GM12801 (cell line): Measurements from ENCODE around the gene CRIP2.

ENCODE experiments used
- CTCF ChIP-seq: IDR thresholded peaks from one replicate; pipeline ENCODE4 v1.5.1; 2011; ENCODE audit warnings: control low read depth; ENCODE audit not compliant: insufficient read length; ENCODE audit errors: extremely low read depth

Gene CRIP2

DNA sequence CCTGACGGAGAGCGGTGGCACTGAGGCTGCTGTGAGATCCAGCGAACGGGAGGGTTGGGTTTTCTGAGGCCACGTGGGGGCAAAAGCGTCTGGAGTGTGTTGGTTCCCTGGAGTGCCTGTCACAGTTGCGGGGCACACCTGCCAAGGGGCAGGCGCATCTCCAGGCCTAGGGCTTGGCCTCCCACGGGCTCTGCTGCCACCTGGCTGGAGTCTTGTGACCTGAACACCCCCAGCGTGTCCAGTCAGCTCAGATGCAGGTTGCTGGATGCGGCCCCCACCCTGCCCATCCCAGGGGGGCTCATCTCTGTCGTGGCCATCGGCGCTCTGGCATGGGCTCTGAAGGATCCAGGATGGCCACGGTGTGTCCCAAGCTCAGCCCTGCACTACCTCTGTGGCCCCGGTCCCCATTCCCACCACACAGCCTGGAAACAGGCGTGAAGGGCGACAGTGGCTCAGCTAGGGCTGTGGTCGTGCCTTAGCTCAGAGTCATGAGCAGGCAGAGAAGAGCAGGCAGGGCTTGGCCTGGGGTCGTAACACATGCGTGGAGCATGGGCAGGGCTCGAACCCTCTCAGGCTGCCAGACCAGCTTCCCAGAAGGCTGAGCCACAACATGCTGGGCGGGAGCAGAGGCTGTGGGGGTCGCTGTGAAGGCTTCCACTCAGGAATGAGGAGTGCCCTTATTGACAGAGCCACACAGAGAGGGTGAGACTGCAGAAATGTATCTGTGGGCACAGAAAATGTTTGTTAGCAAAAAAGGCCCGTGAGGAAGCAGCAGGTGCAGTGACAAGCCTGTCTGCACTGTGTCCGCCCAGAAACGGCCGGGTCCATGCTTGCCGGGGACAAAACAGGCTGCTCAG is 23.5 kb upstream of the CRIP2 start:
- TF ChIP-seq CTCF = no peak

- TF ChIP-seq CTCF = no peak
Observed at GRCh38 chr14:105452963-105453362, 21.7 kb upstream of the CRIP2 start.

DNA sequence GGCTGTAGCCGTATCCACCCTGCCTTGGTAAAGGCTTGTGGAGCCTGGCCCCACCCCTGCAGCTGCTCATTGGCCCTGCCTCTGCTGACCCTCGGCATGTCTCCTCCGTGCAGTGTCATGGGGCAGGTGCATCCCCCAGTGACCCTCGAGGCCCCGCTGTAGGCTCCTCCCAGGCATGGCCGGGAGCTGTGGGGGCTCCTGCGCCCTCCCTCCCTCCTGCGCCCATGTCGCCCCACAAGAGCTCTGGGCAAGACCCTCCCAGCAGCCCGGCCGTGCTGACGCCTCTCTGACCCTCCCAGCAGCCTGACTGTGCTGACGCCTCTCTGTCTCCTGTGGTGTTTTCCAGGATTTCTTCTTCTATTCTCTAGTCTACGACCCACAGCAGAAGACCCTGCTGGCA is 20.8 kb upstream of the CRIP2 start:
- TF ChIP-seq CTCF = no peak

DNA sequence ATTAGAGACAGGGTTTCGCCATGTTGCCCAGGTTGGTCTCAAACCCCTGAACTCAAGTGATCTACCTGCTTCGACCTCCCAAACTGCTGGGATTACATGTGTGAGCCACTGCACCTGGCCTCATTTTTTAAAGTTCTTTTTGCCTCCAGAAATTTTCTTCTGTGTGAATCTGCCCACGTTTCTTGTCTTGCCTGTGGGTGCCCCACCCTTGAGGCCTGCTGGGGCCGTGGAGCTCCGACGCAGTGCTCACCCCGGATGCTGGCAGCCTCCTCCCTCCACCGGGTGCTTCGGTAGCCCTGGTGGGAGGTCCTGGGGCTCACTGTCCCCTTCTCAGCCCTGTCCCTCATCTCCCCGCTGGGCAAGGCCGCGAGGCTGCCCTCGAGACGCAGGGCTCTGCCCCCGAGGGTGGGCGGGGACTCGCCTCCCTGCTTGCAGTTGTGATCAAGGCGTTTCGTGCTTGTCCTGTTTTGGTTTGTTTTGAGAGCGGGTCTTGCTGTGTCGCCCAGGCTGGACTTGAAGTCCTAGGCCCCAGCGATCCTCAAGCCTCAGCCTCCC is 19.5 kb upstream of the CRIP2 start:
- no peak for TF ChIP-seq CTCF

DNA sequence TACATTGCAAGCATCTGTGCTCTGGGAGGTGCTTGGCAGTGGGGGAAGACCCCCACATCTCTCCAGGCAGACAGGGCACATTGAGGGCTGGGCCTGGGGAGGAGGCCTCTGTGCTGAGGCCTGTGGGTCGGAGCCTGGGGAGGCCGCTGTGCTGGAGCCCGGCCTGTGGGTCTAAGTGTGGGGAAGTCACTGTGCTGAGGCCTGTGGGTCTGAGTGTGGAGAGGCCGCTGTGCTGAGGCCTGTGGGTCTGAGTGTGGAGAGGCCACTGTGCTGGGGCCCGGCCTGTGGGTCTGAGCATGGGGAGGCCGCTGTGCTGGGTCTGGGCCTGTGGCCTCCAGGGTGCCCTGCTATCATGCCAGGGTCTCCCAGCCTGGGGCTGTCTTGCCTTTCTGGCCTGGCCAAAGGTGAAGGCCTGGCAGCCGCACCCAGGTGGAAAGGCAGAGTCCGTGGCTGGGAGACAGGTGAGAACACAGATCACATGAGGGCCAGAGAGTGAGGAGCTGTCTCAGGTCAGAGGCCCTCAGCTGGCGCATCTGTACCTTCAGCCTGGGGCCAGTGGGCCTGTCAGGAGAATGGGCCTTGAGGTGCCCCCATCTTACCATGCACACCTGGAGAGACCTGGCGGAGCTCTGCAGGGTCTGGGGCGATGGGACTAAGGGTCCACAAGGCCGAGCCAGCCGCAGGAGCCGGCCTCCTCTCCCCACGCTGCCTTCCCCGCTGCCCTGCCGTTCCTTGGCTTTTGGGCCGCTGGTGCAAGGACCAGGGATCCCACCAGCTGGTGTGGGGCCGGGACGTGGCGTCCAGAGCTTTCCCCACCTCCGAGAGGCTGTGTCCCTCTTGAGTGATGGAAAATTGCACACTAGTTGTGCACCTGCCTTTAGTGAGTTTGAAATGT is 18.6 kb upstream of the CRIP2 start:
- TF ChIP-seq CTCF = no peak

GRCh38 chr14:105456736-105457617 is 17.6 kb upstream of the CRIP2 start:
- no peak for TF ChIP-seq CTCF
